GM18868 (cell line): Measurements from ENCODE around the gene PCDH7.

Source experiments
- ATAC-seq: cut with Tn5 transposase; IDR thresholded peaks from one replicate; pipeline ENCODE4 v1.9.1; 2021; ENCODE audit warnings: mild to moderate bottlenecking, moderate library complexity; ENCODE audit not compliant: unreplicated experiment

PCDH7 gene

GRCh38 chr4:30726090-30726675, 6.0 kb downstream of the PCDH7 start:
- ATAC-seq: no peak

DNA sequence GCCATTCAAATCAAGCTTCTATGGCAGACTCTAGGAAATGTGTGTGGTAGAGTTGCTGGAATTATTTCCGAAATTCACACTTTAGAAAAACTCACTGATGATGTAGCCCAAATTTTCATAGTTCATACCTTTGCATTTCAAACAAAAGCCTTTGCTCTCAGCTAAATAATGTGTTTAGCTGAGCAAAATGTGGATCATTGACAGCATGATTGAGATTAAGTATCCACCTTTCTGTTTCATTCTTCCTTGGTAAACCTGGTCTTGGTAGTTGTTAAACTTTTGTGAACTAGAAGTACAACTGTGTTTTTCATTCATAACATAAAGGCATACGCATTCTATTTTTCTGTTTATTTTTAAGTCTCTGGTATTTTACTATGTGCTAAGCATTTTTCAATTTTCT, 7.2 kb downstream of the PCDH7 start:
- no peak for ATAC-seq

DNA sequence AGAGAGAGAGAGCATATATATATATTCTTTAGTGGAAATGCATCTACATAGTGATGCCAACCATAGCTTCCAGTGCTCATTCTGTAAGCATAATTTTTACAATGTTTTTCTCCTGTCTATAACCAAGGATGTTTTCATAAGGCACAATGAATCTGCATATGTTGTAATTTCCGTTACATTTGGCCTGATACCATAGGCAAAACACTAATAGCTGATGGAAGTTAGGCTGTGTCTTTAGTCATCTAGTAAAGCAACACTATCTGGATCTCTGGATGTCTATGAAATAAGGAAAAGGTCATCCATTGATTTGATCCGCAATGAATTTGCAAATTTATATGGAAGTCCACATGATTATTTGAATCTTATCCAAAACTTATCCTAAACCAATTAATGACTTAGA, 8.1 kb downstream of the PCDH7 start:
- ATAC-seq: no peak

DNA sequence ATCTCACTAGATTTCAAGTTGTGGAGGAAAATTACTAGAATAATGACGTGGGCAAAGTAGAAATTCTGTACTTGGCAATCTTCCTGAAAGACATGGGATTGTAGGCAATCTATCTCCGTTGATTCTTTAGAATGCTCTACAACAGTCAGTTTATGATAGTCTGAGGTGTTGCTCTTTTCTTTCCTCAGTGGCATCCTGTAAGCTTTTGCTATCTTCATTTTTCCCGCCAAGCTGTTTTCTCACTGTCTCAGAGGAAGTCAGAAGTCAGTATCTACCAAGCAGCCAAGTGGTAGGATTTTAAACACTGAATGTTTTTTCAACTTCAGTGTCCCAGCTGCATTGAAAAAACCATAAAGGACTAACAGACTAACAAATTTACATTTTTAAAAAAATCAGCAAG, 23.7 kb downstream of the PCDH7 start:
- ATAC-seq: no peak

DNA sequence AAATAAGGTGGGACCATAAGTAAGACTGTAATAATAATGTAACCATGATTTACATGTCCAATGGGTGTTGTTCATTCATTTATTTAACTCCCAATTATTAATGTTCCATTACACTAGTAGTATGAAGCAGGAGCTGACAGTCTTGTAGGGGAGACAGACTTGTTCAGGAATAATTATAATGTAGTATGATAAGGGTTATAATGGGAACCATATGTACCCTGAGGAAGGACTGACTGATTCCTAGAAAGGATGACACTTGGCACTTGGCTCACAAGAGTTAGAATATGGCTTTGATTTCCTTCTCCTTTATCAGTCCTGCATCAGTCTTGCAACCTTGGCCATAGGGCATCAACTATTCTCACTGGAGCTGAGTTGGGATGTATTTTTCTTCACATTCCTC, 24.2 kb downstream of the PCDH7 start:
- ATAC-seq: no peak

DNA sequence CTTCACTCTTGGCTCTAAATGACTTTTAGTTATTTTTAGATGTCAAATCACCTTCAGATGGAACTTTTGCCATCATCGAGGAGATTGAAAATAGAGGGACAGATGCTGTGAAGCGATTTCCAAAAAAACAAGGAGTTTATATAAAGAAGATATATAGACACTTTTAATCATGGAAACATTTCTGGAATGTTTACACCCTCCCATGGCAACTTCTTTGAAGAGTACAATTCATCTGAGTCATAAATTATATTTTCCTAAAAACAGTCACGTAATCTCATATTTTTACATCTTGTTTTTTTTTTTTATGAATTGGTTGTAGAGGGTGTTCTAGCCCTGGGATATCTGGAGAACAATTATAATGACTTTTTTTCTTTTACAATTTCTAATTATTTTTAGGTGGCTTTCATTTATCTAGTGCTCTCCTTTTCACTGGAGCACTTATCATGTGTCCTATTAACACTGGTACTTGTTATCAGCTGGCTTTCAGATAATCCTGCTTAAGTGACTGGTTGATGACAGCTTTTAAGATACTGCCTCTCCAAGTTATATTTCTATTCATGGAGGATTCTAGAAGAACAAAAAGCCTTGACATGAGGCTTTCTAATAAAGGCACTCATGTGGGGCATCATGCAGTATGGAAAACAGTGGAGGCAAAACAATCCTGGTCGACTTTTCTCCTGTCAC, 24.9 kb downstream of the PCDH7 start:
- ATAC-seq: no peak

DNA sequence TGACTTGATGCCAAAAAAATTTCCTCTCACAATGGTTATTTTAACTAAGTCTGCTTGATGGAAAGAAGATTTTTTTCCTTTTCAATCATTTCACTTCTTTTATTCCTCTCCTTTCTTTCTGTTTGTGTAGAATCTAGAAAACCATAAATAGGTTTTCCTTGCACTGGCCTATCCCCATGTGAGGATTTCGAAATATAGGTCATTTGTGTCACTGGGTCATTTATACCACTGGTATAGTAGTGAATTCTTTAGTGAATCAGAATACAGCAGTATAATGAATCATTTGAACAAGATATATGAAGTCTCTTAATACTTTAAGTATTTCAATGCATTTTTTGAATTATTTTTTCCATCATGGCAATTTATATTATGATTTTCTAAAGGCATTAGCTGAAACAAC, 26.6 kb downstream of the PCDH7 start:
- no peak for ATAC-seq

GRCh38 chr4:30753316-30753715, 33.1 kb downstream of the PCDH7 start:
- no peak for ATAC-seq

GRCh38 chr4:30754021-30754420, 33.9 kb downstream of the PCDH7 start:
- ATAC-seq: no peak

- no peak for ATAC-seq
Observed at GRCh38 chr4:30755346-30755745, 35.2 kb downstream of the PCDH7 start.

- ATAC-seq: no peak
Observed at GRCh38 chr4:30756553-30756952, 36.4 kb downstream of the PCDH7 start.

- ATAC-seq: no peak
Observed at GRCh38 chr4:30757357-30757756, 37.2 kb downstream of the PCDH7 start.

- ATAC-seq: no peak
Observed at GRCh38 chr4:30760551-30760950, 40.4 kb downstream of the PCDH7 start.

- ATAC-seq: no peak
Observed at GRCh38 chr4:30763321-30763727, 43.2 kb downstream of the PCDH7 start.

GRCh38 chr4:30765022-30765421, 44.9 kb downstream of the PCDH7 start:
- no peak for ATAC-seq

DNA sequence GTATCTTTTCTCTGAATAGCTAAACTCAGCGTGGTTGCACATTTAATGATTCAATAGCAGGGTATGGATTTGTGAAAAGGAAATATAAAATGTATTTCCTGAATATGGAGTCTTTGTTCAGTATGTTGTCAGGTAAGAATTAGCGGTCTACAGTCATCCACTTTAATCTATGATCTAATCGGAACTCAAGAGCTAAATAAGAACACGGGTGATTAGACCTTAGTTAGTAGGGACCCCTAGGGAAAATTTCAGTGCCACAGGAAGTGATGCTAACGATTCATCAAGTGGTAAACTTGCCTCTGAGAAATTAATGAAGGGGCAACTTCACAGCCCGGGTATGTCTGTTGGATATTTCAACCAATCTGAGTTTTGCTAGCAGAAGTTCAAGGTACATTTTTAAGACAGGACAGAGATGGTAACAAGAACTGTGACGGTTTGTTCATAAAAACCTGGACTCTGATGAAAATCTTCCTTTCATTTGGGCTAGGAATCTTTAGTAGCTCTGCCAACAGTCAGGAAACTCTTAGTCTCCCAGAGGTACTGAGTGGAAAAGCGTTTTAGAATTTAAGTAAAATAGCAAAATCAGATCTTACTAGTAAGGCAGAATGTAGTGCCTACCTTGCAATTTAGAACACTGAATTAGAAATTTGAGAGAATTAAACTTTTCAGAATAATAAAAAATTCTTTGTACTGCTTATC, 47.1 kb downstream of the PCDH7 start:
- no peak for ATAC-seq

- no peak for ATAC-seq
Observed at GRCh38 chr4:30768277-30768676, 48.1 kb downstream of the PCDH7 start.

- ATAC-seq: no peak
Observed at GRCh38 chr4:30769093-30769492, 48.9 kb downstream of the PCDH7 start.

DNA sequence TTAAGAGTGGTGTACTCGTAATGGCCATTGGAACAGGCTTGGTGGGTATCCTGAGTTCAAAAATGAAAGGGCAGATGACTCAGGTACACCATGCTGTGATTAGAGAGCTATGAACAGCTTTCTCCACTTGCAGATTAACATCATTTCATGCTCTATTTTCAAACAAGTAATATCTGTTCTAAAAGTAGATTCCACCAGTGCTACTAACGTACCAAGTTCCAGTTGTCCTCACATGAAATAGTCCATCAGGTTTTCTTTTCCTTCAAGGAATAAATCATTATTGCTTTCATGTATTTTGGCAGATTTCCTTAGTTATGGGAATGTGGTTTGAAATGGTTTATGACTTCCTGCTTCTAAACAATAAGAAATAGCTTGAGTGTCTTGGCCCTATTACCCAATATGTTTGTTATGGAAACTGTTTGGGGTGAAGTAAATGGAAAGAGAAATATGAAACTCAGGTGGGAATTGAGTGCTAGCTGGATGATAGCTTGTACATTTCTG, 49.9 kb downstream of the PCDH7 start:
- no peak for ATAC-seq

- no peak for ATAC-seq
Observed at GRCh38 chr4:30770812-30771211, 50.6 kb downstream of the PCDH7 start.

GRCh38 chr4:30776451-30776850, 56.3 kb downstream of the PCDH7 start:
- no peak for ATAC-seq

DNA sequence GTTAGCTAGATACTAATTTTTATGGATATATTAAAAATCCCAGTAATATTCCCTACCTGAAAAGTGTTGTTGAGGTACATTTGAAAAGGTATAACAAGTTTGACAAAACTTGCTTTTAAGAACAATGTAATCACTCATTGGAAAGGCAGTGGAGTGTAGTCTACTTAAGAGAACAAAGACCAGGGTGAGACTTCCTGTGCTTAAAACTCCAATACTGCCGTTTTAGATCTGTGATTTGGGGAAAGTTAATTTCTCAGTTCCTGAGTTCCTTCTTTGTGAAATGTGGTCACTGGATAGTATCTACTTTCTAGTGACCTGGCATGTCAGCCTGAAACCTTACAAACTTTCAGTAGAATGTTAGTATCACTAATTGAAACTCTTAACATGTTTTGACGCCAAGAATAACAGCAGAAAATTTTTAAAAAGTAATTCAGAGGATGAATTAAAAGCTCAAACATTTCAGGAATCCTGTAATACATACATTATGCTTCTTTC, 56.8 kb downstream of the PCDH7 start:
- no peak for ATAC-seq
